CD4-positive, CD25-positive, alpha-beta regulatory T cell (primary cell): Measurements from ENCODE around the gene ADGRV1. TPM values are rescaled to one million over a fixed set of nuclear protein-coding genes. Genes with fewer than 3 reads are reported as not detected.
"Not testable (repeated sequence)": the region's sequence is repeated elsewhere in the genome, so short reads cannot be mapped to it uniquely, and the experiment has no call there.

ENCODE experiments used
- ATAC-seq, 2 donors: fragments of 150-1000 bp; cut with Tn5 transposase; one replicate each; pipeline ENCODE4 v1.10.0; 2021; ENCODE audit warnings: low read depth in 2 of 2, moderate number of reproducible peaks in 2 of 2, moderate library complexity in 1 of 2
- DNase-seq, 3 donors: peaks; one replicate each; pipeline versions ENCODE4 v3.0.0 to v3.0.0-alpha.2; 2012 to 2022; ENCODE audit warnings: mixed read lengths in 1 of 3
- H3K27ac ChIP-seq: one replicate; pipeline ENCODE4 v1.7.0; 2013; ENCODE audit warnings: mild to moderate bottlenecking, low read length; ENCODE audit not compliant: insufficient read depth, poor library complexity, severe bottlenecking
- H3K27me3 ChIP-seq: one replicate; pipeline ENCODE4 v1.7.0; 2013; ENCODE audit warnings: low read length; ENCODE audit not compliant: control insufficient read depth, insufficient read depth
- H3K36me3 ChIP-seq: one replicate; pipeline ENCODE4 v1.7.0; 2013; ENCODE audit warnings: mild to moderate bottlenecking, low read length, moderate library complexity; ENCODE audit not compliant: control insufficient read depth, insufficient read depth
- H3K4me1 ChIP-seq: 2 replicates; pipeline ENCODE4 v1.7.0; 2013; ENCODE audit warnings: mild to moderate bottlenecking, low read length; ENCODE audit not compliant: insufficient read depth, control insufficient read depth, poor library complexity, severe bottlenecking
- H3K4me3 ChIP-seq: one replicate; pipeline ENCODE4 v1.7.0; 2013; ENCODE audit warnings: low read depth, mild to moderate bottlenecking, low read length, moderate library complexity
- H3K9me3 ChIP-seq, 2 experiments: 1 replicate in 1 of 2; 2 replicates in 1 of 2; pipeline ENCODE4 v1.7.0; 2013; ENCODE audit warnings: low read length in 2 of 2, mild to moderate bottlenecking in 1 of 2, moderate library complexity in 1 of 2; ENCODE audit not compliant: control insufficient read depth in 2 of 2
- H3K27ac Mint-ChIP-seq, 3 donors: one replicate each; pipeline ENCODE4 v1.8.0; 2020 to 2022; ENCODE audit warnings: mild to moderate bottlenecking in 3 of 3, mixed read lengths in 3 of 3, moderate library complexity in 2 of 3
- H3K27me3 Mint-ChIP-seq: one replicate; pipeline ENCODE4 v1.8.0; 2022; ENCODE audit warnings: mild to moderate bottlenecking, mixed read lengths
- H3K36me3 Mint-ChIP-seq: one replicate; pipeline ENCODE4 v1.8.0; 2020; ENCODE audit warnings: mixed read lengths
- H3K4me1 Mint-ChIP-seq, 4 donors: one replicate each; pipeline ENCODE4 v1.8.0; 2020 to 2022; ENCODE audit warnings: mixed read lengths in 4 of 4, mild to moderate bottlenecking in 1 of 4
- H3K4me3 Mint-ChIP-seq, 4 donors: one replicate each; pipeline ENCODE4 v1.8.0; 2020 to 2022; ENCODE audit warnings: mild to moderate bottlenecking in 4 of 4, mixed read lengths in 4 of 4, moderate library complexity in 3 of 4
- H3K9me3 Mint-ChIP-seq, 7 donors: one replicate each; pipeline ENCODE4 v1.8.0; 2020 to 2022; ENCODE audit warnings: mixed read lengths in 7 of 7, mild to moderate bottlenecking in 3 of 7, moderate library complexity in 2 of 7
- polyA plus RNA-seq, 4 donors: library from polyadenylated mRNA; unstranded; fragments of 300-500 nt; fragmentation: Illumina TruSeq; gene quantifications; one replicate each; pipeline ENCODE4 v1.2.3, GENCODE V29; 2021
- total RNA-seq: library from RNA; stranded (reverse); gene quantifications from one replicate; pipeline ENCODE4 v1.2.3, GENCODE V29; 2022

Gene ADGRV1
- total and polyA plus RNA-seq, 5 donors from 2014 or later, result 0.42 to 0.52 TPM; not detected in 3

DNA sequence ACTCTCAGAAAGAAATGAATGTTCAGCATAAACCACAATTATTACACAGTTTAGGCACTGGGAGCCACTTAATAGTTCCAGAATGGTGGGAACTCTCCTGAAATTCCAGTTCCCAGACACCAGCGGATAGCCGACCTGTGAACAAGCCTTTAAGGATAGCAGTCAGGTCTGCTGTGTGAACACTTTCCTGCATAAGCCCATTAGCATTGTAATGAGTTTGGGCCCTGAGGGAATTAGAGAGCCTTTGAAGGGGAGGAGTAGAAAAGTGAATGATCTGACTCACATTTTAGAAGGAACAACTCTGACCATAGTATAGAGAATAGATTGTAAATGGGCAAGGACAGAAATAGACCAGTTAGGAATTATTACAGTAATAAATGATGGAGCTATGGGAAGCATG, 189.1 kb downstream of the ADGRV1 start:
- DNase-seq, result no peak
- Histone ChIP-seq H3K27ac (no peak overlapping the region), H3K4me1 (no peaks in the 10 kb centered on the region), H3K9me3 (no peaks in the 10 kb centered on the region), H3K4me3 (no peak overlapping the region), H3K27me3 (peaks cover 4% of the 10 kb centered on the region), H3K36me3 (no peaks in the 10 kb centered on the region)
- Mint-ChIP-seq H3K4me1 (no peaks in the 10 kb centered on the region), H3K36me3 (no peaks in the 10 kb centered on the region), H3K27me3 (no peaks in the 10 kb centered on the region), H3K27ac (no peak overlapping the region), H3K9me3 (no peaks in the 10 kb centered on the region), H3K4me3 (no peak overlapping the region)
- ATAC-seq, result no peak

DNA sequence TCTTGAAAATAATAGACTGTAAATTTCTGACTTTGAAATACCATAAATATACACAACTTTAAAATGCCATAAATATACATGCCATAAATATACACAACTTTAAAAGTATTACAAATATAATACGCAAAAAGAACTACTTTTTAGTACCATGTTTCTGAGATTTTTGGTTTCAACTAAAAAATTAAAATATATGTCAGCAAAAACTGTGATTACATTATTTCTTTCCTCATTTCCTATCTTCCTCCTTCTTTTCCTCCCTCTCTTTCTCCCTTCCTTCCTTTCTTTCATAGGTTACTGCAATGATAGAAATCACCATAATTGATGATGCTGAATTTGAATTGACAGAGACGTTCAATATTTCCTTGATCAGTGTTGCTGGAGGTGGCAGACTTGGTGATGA, 200.5 kb downstream of the ADGRV1 start:
- H3K9me3 Mint-ChIP-seq, result no peaks in the 10 kb centered on the region
- Histone ChIP-seq H3K27ac (no peak overlapping the region), H3K4me1 (no peaks in the 10 kb centered on the region), H3K4me3 (no peak overlapping the region), H3K36me3 (no peaks in the 10 kb centered on the region), H3K9me3 (no peaks in the 10 kb centered on the region), H3K27me3 (no peaks in the 10 kb centered on the region)
- no peak overlapping the region for H3K27ac Mint-ChIP-seq
- no peaks in the 10 kb centered on the region for H3K4me1 Mint-ChIP-seq
- H3K27me3 Mint-ChIP-seq, result peaks cover 4% of the 10 kb centered on the region
- H3K36me3 Mint-ChIP-seq, result no peaks in the 10 kb centered on the region
- no peak overlapping the region for H3K4me3 Mint-ChIP-seq
- no peak for DNase-seq
- no peak for ATAC-seq

DNA sequence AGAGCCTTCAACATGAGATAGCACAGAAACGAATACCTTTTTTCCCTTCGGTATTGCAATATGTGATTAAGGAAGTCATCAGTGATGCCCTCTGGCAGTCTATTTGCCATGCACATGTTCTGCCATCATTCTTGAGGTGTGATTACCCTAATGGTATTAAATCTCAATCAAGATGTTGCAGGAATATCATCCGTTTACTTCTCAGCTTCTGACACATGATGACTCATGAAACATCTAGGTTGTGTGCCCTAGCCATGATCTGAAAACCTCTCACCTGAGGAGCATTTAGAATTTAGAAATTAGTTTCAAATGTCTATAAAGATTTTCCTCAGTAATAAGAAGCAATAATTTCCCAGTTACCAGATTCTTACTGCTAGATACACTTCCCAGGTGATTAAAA, 209.1 kb downstream of the ADGRV1 start:
- Mint-ChIP-seq H3K27me3 (no peaks in the 10 kb centered on the region), H3K36me3 (no peaks in the 10 kb centered on the region), H3K9me3 (peaks cover 0 to 3% (median 0%) of the 10 kb centered on the region in 7 donors), H3K4me3 (no peak overlapping the region), H3K4me1 (no peaks in the 10 kb centered on the region), H3K27ac (no peak overlapping the region)
- Histone ChIP-seq H3K36me3 (no peaks in the 10 kb centered on the region), H3K27ac (no peak overlapping the region), H3K27me3 (no peaks in the 10 kb centered on the region), H3K4me3 (no peak overlapping the region), H3K4me1 (no peaks in the 10 kb centered on the region), H3K9me3 (no peaks in the 10 kb centered on the region)
- ATAC-seq, result no peak
- DNase-seq, result no peak

DNA sequence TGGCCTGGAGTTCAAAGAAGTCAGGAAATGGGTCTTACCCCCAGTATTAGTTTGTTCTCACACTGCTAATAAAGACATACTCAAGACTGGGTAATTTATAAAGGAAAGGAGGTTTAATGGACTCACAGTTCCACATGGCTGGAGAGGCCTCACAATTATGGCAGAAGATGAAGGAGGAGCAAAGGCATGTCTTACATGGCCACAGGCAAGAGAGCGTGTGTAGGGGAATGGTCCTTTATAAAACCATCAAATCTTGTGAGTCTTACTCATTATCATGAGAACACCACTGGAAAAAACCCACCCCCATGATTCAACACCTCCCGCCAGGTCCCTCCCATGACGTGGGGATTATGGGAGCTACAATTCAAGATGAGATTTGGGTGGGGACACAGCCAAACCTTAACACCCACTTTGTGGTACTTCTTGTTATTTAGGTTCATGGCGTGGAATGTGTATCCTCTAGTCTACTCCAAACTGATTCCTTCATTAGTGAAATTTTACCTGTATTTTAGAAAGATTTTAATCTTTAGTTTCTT, 211.5 kb downstream of the ADGRV1 start:
- not testable (repeated sequence) for H3K27ac Mint-ChIP-seq, H3K27me3 Mint-ChIP-seq, H3K9me3 Mint-ChIP-seq, H3K27me3 ChIP-seq, ATAC-seq, H3K4me1 ChIP-seq, H3K4me3 ChIP-seq, H3K4me3 Mint-ChIP-seq, H3K27ac ChIP-seq, H3K4me1 Mint-ChIP-seq, DNase-seq, H3K36me3 Mint-ChIP-seq, H3K36me3 ChIP-seq, H3K9me3 ChIP-seq

DNA sequence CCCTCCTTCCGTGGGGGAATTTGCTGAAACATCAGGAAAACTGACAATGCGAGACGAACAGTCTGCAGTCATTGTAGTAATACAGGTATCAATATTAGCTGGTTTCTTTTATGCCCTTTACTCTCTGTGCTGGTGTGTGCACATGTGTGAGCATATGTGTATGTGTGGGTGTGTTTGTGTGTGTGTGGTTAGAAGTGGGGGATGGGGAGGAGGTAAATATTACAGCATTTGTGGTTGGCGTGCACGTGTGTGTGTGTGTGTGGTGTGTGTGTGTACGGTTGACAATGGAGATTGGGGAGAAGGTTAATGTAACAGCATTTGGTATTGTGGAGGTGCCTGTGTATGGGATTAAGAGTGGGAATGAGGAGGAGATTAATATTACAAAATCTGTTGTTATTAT, 219.4 kb downstream of the ADGRV1 start:
- Mint-ChIP-seq H3K27me3 (no peaks in the 10 kb centered on the region), H3K9me3 (no peaks in the 10 kb centered on the region), H3K4me1 (no peaks in the 10 kb centered on the region), H3K36me3 (no peaks in the 10 kb centered on the region), H3K4me3 (no peak overlapping the region), H3K27ac (no peak overlapping the region)
- Histone ChIP-seq H3K4me1 (no peaks in the 10 kb centered on the region), H3K36me3 (no peaks in the 10 kb centered on the region), H3K27ac (no peak overlapping the region), H3K27me3 (no peaks in the 10 kb centered on the region), H3K4me3 (no peak overlapping the region), H3K9me3 (no peaks in the 10 kb centered on the region)
- no peak for DNase-seq
- ATAC-seq, result no peak

DNA sequence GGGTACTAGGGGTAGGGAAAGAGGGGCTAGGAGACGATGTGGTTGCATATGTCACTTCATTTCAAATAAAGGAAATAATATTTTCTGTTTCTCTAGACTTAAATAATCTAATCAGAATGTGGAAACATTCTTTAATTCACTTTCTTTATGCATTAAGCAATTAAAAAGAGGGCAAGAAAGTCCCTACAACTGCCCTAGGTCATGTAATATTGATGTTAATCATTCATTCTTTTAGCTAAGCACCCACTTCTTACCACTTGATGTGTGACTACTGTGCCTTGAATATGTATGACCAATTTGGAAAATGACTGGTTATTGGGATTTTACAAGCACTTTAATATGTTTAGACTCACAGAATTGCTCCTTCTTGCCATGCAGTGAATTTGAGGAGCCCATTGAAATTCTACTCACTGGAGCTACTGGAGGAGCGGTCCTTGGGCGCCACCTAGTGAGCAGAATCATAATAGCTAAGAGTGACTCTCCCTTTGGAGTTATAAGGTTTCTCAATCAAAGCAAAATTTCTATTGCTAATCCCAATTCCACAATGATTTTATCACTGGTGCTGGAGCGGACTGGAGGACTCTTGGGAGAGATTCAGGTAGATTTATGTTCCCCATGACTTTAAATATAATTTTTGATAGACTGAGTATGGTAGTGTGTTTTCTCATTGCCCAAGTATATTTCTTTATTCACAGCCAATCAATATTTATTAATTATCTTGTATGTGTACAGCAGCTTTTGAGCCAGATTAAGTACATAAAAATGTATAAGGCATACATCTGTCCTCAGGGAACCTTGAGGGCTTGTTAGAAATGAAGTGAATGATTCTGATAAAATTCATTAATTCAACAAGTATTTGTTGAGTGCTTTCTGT, 225.1 kb downstream of the ADGRV1 start:
- DNase-seq (peak; percentile 43 to 61 (median 57)), ATAC-seq (peak; percentile 45 to 79)
- no peaks in the 10 kb centered on the region for H3K4me1 ChIP-seq
- no peak overlapping the region for H3K4me3 Mint-ChIP-seq
- peaks cover 12% of the 10 kb centered on the region for H3K27me3 Mint-ChIP-seq
- peaks cover 2% of the 10 kb centered on the region for H3K27me3 ChIP-seq
- no peaks in the 10 kb centered on the region for H3K4me1 Mint-ChIP-seq
- no peak overlapping the region for H3K4me3 ChIP-seq
- H3K27ac ChIP-seq, result no peak overlapping the region
- no peaks in the 10 kb centered on the region for H3K9me3 Mint-ChIP-seq
- H3K27ac Mint-ChIP-seq, result no peak overlapping the region
- no peaks in the 10 kb centered on the region for H3K9me3 ChIP-seq
- H3K36me3 ChIP-seq, result no peaks in the 10 kb centered on the region
- H3K36me3 Mint-ChIP-seq, result no peaks in the 10 kb centered on the region

DNA sequence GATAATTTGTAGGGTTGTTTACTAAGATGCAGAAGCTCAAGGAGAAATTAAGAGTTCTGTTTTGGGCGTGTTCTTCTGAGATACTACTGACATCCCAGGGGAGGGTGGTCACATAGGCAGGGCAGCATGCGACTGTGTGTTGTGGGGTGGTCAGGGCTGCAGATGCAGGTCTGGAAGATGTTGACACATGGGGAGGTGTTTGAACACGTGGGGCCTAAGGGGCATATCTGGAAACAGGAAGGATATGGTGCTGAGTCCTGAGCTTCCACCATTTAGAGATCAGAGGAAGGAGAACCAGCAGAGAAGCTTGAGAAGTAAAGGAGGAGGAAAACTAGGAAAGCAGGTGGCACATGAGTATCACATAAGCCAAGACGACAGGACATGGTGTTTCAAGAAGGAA, 228.2 kb downstream of the ADGRV1 start:
- H3K4me3 Mint-ChIP-seq, result no peak overlapping the region
- Histone ChIP-seq H3K36me3 (no peaks in the 10 kb centered on the region), H3K27me3 (peaks cover 2% of the 10 kb centered on the region), H3K4me3 (no peak overlapping the region), H3K4me1 (no peaks in the 10 kb centered on the region), H3K27ac (no peak overlapping the region), H3K9me3 (no peaks in the 10 kb centered on the region)
- H3K9me3 Mint-ChIP-seq, result peaks cover 0 to 2% (median 0%) of the 10 kb centered on the region in 7 donors
- no peak for DNase-seq
- no peak for ATAC-seq
- H3K4me1 Mint-ChIP-seq, result no peaks in the 10 kb centered on the region
- H3K36me3 Mint-ChIP-seq, result no peaks in the 10 kb centered on the region
- peaks cover 12% of the 10 kb centered on the region for H3K27me3 Mint-ChIP-seq
- H3K27ac Mint-ChIP-seq, result peak overlapping the region in 1 of 3 donors; percentile 75

DNA sequence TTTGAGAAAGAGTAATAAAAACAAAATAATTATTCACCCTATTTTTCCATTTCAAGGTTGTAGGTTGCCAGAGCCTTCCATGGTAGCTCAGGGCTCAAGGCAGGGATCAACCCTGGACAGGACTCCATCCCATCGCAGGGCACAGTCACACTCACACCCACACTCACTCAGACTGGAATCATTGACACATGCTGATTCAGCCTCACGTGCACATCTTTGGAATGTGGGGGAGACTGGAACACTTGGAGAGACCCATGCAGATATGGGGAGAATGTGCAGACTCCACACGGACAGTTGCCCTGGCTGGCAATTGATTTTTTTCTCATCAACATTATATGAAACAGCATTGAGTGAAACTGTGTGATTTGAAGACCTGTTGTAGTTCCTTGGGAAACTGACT, 234.1 kb downstream of the ADGRV1 start:
- H3K4me3 Mint-ChIP-seq, result no peak overlapping the region
- no peak overlapping the region for H3K27ac Mint-ChIP-seq
- ATAC-seq, result no peak
- H3K27ac ChIP-seq, result no peak overlapping the region
- no peaks in the 10 kb centered on the region for H3K36me3 ChIP-seq
- no peaks in the 10 kb centered on the region for H3K4me1 Mint-ChIP-seq
- no peak for DNase-seq
- no peak overlapping the region for H3K4me3 ChIP-seq
- peaks cover 2% of the 10 kb centered on the region for H3K27me3 ChIP-seq
- no peaks in the 10 kb centered on the region for H3K27me3 Mint-ChIP-seq
- H3K9me3 ChIP-seq, result no peaks in the 10 kb centered on the region
- H3K9me3 Mint-ChIP-seq, result peaks cover 1 to 17% (median 5%) of the 10 kb centered on the region in 7 donors
- no peaks in the 10 kb centered on the region for H3K36me3 Mint-ChIP-seq
- H3K4me1 ChIP-seq, result no peaks in the 10 kb centered on the region
